Measurements from ENCODE around the gene SNCAIP. TPM values are rescaled to one million over a fixed set of nuclear protein-coding genes. Genes with fewer than 3 reads are reported as not detected.
A peak's percentile ranks its signal among the peaks of the same experiment; 100 is the strongest.

SNCAIP gene
- total RNA-seq, 1 donor from 2014 or later, result 1.7 TPM

DNA sequence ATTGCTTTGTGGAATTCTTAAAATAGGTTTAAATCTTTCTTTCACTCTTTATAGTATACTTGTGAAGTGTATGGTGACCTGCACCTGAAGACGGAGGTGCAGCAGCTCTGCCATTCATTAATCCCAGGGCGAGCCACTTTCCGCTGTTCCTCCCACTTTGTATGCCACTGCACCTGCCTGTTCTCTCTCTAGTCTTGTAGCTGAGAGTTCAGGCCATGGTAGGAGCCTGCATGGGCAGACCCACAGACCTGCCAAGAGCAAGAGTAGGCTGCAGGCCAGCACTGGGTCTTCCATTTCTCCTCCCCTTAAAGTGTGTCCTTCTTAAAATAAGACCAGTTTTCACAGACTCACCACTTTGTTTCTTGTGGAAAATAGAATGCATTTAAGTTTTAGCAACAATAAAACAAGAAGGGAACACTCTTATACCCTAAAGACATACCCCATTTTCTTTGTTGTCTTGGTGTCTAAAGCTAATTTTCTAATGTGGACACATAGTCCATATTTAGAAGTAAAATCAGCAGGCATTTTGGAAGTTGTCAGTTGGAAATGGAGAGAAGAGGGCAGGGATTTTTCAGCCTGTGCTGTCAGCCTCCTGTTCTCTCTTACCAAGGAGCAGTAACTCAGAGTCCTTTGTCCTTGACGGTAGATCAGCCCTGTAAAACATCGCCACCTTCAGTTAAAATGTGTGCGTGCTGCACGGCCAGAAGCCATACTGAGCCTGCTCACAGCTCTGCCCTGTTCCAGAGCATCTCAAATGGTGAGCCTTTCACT is 103.2 kb downstream of the SNCAIP start:
- ATAC-seq (peak; percentile 95), DNase-seq (peak; percentile 40)
- intact Hi-C loops (cut with micrococcal nuclease), result loop anchor here (5.0 kb wide), 1 partner anchor 223 kb away; no protein-coding TSS in a partner anchor

DNA sequence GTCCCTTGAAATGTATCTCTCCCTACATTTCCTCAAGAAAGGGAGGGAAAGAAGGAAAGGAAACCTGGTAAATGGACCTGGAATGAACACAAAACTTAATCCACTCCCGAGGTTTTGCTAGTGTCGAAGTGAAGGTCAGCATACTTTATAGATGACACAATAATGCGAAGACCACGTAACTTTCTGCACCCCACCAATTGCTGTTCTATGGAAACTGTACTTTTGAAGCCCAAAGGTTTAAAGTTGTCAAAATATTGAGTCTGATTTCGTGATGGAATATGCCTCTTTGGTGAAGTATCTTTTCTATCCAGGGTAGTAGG is 103.7 kb downstream of the SNCAIP start:
- no peak for ATAC-seq
- intact Hi-C loops (cut with micrococcal nuclease), result loop anchor here (5.0 kb wide), 1 partner anchor 223 kb away; no protein-coding TSS in a partner anchor
- no peak for DNase-seq

DNA sequence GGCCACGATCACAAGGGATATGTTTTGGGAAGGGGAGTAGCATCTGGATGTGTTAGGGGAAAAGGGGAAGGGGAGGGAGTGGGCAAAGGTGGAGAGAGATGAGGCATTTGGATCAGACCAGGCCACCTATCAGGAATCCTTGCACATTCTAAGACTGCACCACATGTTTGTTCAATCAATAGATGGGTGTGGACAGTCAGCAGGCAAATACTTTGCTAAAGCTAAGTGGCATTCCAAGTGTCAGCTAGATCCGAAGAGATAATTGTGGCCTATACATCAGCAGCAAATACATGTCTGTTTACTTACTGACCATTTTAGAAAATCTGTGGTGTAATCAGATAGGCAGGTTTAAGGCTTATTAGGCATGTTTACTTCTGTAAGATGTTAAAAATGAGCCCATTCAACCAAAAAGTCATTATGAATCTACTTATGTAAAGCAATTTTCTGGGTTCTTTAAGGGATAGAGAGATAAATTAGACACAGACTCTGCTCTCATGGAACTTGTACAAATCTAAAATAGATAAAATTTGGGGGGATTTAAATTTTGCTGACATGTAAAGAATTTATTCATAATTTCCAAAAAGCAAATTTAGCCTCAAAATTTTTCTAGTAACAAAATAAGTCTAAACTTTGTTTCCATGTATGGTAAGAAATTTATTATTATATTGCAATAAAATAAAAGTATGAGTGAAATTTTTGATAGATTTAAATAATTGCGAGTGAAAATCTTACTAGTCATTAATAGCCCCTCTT is 107.3 kb downstream of the SNCAIP start:
- intact Hi-C loops (cut with micrococcal nuclease), result loop anchor here (5.0 kb wide), 1 partner anchor 227 kb away; no protein-coding TSS in a partner anchor
- ATAC-seq, result no peak
- DNase-seq, result no peak

DNA sequence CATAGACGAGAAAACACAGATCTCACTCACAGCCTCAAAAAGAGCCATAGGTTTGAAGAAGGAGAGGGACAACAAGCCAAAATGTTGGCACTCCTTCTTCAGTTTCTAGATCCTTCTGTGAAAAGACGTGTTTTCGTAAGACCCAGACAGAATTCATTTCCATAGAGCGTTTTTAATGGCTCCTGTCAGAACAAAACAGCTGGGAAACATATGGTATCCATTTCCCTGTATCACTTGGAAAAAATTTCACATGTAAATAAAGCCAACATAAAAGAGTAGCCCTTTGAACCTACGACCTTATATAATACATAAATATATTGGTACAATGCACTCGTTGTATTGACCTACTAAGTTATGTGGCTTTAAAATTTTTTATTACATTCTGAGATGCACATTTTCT is 108.1 kb downstream of the SNCAIP start:
- intact Hi-C loops (cut with micrococcal nuclease), result no loop called here
- no peak for ATAC-seq
- DNase-seq, result no peak

DNA sequence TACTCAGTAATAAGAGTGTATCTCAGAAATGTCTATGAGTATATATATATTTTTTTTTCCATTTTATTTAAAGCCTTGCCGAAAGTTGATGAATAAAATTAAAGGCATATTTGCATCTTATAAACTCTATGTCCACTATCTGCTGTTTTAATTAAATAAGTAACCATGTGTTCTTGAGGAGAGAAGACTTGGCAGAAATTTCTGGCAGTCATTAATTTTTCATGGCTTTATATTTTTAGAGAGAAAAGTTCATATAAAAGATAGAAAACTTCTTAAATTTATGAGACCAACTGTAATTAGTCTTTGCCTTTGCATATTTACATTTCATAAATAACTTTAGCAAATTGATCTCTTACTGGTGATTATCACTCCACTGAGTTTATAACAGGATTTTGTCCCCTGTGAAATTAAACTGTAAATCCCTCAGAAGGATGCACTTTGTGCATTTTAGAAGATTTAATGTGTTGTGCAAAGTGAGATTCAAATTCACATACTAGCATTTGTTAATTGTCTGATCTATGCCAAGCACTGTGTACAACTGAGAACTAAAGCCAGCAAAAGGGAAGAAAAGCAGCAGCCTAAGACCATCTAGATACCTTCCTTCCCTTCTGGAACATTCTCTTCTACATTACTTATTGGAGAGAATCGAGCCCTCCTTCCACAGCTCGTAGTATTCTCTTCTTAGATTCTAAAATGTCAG is 108.7 kb downstream of the SNCAIP start:
- DNase-seq, result no peak
- intact Hi-C loops (cut with micrococcal nuclease), result no loop called here
- no peak for ATAC-seq

DNA sequence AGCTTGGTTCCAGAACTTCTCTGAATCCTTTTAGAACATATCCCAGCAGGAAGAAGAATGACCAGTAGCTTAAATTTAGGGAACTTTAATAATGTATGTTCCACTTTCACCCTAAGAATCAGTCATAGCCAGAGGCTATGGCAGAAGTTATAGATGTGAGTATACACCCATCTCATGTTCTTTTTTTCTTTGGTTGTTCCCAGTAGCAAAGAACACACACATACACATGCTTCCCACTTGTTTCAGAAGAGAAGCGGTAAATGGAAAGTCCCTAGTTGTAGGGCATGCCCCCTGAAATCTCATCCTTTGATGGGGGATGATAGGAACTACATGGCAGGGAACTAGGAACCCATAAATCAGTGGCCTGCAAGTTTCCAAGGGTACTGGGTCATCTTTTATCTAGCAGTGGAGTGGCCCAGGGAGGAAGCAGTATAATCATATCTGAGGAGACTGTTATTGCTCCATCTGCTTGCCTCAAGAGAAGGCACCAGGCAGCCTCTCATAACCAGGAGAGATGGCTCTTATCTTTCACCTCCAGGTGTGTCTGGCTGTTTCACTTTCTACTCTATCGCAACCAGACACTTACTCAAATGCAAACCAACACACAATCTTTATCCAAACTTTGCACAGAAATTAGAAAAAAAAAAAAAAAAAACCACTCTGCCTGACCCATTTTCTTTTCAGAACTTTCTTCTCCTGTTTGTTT is 109.5 kb downstream of the SNCAIP start:
- intact Hi-C loops (cut with micrococcal nuclease), result no loop called here
- no peak for DNase-seq
- ATAC-seq, result no peak

DNA sequence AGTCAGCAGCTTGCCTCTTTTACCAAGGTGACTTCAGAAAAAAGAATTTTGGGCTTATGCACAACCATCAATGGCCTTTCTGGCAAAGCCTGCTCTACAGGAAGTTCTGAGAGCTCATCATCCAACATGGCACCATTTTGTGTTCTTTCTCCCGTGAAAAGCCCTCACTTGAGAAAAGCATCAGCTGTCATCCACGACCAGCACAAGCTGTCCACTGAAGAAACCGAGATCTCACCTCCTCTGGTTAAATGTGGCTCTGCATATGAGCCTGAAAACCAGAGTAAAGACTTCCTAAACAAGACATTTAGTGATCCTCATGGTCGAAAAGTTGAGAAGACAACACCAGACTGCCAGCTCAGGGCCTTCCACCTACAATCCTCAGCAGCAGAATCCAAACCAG is 111.2 kb downstream of the SNCAIP start:
- no peak for ATAC-seq
- intact Hi-C loops (cut with micrococcal nuclease), result no loop called here
- no peak for DNase-seq

DNA sequence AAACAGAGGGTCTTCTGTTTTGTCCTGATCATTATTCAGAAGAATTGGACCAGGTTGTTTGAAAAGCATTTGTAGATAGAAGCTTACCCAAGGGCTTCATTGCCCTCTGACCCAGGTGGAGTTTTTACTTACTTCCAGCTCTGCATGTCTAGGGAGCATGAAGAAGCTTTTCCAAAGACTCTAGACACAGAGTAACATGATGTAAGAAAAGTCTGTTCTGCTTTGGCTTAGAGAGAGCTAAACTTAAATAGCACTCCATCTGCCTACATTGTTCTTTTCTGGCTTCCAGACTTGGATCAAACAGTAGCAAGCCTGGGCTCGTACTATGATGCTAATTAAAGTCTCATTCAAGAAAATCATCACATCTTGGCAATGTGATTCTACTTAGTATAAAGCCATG is 112.1 kb downstream of the SNCAIP start:
- no peak for DNase-seq
- intact Hi-C loops (cut with micrococcal nuclease), result no loop called here
- no peak for ATAC-seq

DNA sequence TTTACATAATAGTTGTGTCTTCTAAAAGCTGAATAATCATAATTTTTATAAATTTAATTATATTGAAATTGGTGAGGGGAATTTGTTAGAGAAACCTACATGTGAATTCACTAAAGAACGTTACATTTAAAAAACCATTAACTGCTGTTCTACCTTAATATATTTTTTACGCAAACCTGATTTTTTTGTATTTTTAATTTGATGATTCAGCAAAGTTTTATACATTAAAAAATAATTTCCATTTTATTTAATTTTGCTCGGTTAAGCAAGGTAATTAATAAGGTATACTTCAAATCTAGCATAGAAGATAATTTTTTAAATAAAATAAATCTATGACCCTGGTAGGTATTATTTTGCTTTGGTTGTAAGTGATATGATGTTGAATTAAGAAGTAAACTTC is 114.3 kb downstream of the SNCAIP start:
- ATAC-seq, result no peak
- DNase-seq, result no peak
- intact Hi-C loops (cut with micrococcal nuclease), result no loop called here

DNA sequence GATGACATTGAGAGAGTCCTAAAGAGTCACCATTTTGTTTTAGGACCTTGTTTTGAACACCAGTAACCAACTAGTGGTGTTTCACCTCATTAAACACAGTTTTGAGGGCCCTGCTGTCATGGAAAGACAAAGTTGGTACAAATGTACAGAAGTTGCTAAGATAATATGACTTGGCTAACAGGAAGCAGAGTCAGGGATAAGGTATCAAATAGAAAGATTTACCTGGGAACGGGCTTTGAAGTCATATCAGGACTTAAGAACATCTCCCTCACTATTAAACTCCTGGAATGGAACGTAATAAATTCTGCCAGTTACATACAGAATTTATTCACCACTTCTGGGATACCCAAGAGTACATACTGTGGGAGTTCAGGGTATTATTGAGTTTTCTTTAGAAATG is 115.6 kb downstream of the SNCAIP start:
- intact Hi-C loops (cut with micrococcal nuclease), result no loop called here
- ATAC-seq (no peak), DNase-seq (no peak)

DNA sequence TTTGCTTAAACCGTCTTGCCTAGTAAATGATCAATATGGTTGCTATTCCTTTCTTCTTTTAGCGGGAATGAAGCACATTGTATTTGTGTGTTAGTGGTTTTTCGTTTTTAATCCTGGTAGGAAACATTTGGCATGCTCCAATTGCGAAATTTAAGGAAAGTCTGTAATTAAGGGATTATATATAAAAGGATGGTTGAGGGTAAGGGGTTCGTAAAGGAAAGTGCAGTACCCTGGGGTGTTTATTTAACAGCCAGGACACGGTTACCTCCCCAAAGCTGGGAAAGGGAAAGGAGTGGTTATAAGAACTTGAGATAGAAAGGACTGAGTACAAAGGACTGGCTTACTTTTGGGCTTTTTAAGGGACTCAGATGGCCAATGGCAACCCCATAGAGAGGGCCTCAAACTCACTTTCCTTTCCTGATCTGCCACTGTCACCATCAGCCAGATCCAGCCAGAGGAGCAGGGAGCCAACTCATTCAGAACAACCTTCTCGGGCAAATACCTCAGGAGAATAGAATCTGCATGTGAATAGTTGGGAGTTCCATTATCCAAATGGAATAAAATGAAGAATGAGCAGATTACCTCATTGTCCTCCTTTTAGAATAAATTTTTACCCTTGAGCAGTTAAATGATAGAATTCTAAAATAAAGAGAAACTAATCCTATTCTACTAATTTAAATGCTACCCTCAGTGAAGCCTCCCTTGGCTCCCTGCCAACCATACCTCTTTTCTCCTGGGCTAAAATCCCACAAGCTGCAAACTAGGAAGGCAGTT is 117.7 kb downstream of the SNCAIP start:
- intact Hi-C loops (cut with micrococcal nuclease), result no loop called here
- DNase-seq (no peak), ATAC-seq (no peak)

DNA sequence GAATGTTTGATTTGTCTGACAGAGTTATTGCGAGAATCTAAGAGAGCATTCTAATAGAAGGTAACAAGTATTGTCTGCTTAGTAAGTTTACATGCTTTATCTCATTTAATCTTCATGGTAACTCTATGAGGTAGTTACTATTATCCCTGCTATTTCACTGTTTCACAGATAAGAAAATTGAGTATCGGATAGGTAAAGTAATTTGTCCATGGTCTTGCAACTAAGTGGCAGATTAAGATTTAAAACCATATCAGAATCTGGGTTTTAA is 118.2 kb downstream of the SNCAIP start:
- DNase-seq (no peak), ATAC-seq (no peak)
- intact Hi-C loops (cut with micrococcal nuclease), result no loop called here

DNA sequence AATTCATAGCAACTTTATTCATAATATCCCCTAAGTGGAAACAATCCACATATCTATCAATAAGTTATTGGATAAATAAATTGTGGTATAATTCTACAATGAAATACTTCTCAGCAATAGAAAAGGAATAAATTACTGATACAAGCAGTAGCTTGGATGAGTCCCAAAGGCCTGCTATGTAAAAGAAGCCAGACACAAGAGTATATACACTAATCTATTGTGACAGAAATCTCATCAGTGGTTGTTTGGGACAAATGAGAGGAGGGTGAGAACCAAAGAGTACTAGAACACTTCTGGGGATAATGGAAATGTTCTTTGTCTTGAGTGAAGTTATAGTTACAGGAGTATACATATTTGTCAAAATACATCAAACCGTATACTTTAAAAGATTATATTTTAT is 119.3 kb downstream of the SNCAIP start:
- DNase-seq (no peak), ATAC-seq (no peak)
- intact Hi-C loops (cut with micrococcal nuclease), result no loop called here

DNA sequence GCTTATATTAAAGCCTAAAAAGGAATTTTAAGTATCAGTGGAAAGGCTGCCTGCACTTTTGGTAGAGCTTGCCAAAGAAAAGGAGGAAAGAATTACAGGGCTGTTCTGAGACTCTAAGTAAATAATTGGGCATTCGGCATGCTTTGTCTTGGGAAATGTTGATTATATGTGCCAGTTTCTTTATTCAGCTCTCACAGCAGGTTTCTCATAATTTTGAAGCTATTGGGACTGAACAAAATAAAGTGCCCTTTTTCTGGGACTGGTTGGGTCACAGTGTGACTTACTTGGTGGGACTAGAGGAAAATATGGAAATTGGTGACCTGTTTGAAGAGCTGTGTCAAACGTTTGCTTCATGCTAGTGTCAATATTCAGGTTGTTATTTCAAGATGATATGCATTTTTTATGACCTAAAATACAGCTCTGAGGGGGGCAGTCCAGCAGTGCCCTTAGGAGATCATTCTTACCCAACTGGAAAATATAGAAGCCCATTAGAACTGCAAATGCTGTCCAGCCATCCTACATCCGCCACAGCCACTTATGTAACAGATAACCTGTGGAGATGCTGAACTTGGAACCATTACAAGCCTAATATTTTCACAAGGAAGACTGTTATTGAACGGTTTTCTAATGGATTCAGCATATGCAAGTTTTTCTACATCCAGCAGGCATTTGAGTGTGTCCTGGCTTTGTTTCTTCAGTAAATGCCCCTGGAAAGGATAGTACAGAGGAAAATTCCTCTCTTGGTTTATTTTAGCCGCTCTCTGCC is 122.4 kb downstream of the SNCAIP start:
- DNase-seq (no peak), ATAC-seq (no peak)
- intact Hi-C loops (cut with micrococcal nuclease), result no loop called here

DNA sequence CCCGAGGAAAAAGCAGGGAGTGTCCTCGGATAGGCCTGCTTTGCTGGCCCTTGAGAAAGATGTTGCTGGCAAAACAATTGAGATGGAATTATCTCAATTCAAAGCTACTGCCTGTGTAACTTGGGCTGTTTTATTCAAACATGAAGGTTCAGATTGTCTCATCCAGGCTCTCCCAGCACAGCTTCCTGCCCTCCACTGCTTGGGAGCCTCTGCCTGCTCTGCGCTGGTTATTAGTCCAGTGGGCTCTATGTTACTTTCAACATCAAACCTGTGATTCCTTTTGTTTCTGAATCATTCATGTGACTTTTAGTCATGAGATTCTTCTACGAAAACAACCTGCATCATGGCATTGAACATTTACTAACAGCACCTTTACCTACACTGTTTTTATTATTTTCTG is 123.2 kb downstream of the SNCAIP start:
- DNase-seq, result no peak
- ATAC-seq, result no peak
- intact Hi-C loops (cut with micrococcal nuclease), result no loop called here

DNA sequence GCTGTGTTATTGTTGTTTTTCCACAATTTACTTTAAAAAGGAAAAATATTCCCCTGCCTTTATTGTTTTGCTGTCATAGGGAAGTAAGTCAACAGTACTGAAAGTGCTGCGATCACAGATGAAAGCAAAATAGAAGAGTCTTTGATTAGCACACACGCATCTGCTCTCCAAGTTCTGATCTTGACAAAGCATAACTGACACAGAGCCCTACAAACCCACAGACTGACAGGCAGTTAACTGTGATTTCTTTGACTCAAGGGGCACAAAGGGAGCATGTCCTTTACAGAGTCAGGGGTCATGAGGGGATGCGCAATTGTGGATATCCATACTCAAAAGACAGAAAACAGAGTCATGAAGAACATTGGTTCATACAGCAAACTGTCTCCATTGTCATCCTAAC is 123.7 kb downstream of the SNCAIP start:
- ATAC-seq (no peak), DNase-seq (no peak)
- intact Hi-C loops (cut with micrococcal nuclease), result no loop called here

DNA sequence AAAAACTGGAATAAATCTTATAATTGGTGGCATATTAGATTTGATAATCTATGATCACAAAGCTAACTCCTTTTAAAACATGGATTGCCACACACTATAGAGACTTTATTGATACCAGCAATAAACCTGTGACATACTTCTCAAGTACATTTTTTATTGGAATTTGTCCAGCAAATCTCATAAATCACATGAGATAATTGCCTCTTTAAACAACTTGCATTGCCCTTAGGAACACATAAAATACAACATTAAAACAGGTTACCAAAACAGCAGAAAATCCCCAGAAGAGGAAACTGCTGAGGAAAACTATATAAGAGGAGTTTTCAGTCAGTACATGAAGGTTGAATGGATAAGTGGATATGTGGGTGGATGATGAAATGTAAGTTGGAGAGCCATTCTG is 124.6 kb downstream of the SNCAIP start:
- DNase-seq, result no peak
- no peak for ATAC-seq
- intact Hi-C loops (cut with micrococcal nuclease), result no loop called here

DNA sequence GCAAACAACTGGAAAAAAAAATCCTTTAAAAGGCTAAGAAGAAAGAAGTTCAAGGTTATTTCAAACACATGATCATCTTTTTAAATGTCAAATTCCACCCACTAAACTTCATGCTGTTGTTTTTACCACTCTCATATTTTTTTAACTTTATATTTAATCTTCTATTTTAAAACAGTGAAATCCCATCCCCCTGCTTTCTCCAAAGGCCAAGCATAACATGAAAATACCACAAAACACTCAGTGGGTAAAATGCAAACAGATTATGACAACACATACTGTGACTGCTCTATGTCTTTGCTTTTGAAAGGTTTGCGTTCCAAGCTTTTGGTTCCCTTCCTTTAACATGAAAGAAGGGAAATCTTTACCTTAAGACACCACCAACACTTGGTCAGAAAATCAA is 127.6 kb downstream of the SNCAIP start:
- no peak for ATAC-seq
- DNase-seq, result no peak
- intact Hi-C loops (cut with micrococcal nuclease), result no loop called here

DNA sequence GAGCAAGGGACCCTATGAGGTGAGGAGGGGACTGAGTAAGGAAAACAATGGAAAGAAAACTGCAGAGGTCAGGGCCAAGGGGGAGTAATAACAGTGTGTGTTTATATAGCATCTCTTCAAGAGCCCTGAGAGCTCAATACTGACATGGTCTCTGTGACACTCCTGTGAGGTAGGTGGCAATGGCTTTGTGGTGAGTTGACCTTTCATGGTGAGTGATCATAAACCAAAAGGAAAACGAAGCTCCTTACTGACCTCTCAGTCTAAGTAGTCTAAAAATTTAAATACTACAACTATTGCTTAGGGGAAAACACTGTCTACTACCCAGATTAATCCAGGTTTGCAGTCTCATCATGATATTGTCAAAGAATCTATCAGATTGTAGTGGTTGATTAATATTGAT is 130.9 kb downstream of the SNCAIP start:
- no peak for ATAC-seq

More for the DNA sequence above, 130.9 kb downstream of the SNCAIP start:
- intact Hi-C loops (cut with micrococcal nuclease), result no loop called here
- DNase-seq, result no peak

Measured in left ventricle myocardium superior (tissue), 1 donor.